Limb (tissue), 2 donors: ENCODE measurements around the gene S100G.
"Not testable (repeated sequence)": the region's sequence is repeated elsewhere in the genome, so short reads cannot be mapped to it uniquely, and the experiment has no call there.

Experiments used
- DNase-seq, 2 donors: peaks; one replicate each; pipeline ENCODE4 v3.0.0-alpha.2; 2016; ENCODE audit errors: extremely low spot score in 2 of 2

The S100G gene, protein sequence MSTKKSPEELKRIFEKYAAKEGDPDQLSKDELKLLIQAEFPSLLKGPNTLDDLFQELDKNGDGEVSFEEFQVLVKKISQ

DNA sequence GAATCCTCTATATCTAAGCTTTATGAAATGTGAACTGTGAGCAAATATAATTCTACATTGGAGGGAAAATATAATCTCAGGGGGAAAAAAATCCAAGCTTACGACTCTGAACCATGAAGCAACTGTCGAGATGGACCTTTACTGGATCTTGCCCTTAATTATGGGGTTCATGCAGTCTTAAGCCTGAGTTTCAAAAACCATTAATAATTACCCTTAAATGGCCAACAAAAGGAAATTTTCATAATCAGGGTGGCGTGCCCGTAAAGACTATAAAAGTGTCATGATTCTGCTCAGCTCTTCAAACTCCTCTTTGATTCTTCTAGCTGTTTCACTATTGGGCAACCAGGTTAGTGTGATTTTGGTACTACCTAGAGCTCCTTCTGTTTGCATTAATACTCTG, at the start of gene S100G:
Gene S100G (plus strand): TSS at position 301 of the 400 bp plus-strand sequence. CDS start 849 bp downstream, outside the sequence.
- DNase-seq: no peak

DNA sequence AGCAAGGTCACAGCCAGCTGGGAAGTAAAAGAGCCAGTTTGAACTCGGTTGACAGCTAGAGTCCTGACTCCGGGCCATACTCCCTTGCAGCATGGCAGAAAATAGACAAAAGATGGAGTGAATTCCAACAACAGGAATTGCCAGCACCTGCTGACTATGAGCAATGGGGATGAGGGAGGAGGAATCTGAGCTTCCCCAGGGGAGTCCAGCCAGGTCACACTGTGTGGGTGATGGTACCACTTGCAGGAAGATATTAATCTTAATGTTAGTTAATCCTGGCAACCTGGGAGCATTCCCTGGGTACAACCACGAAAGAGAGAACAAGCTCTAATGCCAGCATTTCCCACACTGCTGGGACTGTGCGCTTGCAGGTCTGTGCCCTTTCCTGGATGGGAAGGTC, 48.1 kb upstream of the S100G start:
- no peak for DNase-seq

DNA sequence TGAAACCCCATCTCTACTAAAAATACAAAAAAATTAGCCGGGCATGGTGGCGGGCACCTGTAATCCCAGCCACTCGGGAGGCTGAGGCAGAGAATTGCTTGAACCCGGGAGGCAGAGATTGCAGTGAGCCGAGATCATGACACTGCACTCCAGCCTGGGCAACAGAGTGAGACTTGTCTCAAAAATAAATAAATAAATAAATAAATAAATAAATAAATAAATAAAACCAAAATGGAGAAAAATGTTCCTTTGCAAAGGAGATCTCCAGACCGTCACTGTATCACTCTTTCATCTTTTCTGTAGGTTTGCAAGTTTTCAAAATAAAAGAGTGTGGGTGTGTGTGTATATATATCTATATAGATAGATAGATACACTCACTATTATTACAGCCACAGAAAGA, 46.7 kb upstream of the S100G start:
- DNase-seq: not testable (repeated sequence)

DNA sequence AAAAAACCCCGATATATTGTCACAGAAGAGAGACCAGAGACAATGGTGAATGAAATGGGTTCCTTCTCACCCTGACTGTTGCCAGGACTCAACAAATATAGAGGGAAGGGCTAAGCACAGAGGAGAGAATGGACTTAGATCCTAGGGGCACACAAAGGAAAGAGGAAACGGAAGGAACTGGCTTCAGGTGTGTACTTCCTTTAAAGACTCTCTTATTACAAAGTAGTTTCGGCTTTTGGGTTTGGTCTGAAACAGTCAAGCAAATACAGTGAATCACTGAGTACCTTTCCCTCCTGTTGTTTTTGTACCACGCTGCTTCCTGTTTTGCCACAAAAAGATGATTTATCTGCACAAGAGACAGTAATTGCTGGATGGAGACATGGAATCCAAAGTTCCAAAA, 46.1 kb upstream of the S100G start:
- no peak for DNase-seq

DNA sequence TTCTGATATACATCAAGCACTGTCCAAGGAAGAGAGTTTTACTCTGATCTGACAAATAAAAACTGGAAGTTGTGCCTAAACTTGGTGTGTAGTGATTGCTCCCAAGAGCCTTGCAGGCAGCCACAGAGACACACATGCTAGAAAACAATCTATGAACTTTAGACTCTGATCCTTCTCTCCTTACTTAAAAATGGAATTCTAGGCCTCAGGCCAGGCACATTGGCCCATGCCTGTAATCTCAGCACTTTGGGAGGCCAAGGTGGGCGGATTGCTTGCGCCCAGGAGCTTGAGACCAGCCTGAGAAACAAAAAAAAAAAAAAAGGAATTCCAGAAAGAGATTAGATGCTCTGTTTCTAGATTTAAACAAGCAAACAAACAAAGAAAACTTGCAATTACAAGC, 45.6 kb upstream of the S100G start:
- DNase-seq: no peak

DNA sequence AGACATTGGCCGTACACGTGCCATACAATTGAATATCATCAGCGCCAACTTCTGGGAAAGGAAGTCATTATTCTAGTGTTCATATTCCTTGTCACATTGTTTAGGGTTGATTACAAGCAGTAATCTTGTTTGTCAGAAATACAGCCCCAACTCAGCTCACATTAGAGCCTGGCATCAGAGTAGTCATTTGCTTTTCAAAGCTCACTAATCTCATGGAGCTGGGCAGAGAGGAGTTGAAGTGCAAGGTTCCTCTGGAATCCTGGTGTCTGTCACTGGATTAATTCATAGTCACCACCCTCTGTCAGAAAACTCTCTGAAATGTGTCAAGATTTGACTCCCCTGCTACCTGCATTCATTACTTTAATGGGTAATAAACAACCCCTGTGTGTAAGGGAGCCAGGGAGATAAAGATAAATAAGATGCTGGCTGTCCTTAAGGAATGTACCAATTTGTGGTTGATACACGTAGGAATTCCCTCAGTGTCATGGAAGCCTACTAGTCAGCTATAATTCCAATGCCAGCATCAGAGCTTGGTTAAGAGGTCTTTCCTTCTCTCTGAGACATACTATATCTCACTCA, 43.7 kb upstream of the S100G start:
- DNase-seq: no peak

DNA sequence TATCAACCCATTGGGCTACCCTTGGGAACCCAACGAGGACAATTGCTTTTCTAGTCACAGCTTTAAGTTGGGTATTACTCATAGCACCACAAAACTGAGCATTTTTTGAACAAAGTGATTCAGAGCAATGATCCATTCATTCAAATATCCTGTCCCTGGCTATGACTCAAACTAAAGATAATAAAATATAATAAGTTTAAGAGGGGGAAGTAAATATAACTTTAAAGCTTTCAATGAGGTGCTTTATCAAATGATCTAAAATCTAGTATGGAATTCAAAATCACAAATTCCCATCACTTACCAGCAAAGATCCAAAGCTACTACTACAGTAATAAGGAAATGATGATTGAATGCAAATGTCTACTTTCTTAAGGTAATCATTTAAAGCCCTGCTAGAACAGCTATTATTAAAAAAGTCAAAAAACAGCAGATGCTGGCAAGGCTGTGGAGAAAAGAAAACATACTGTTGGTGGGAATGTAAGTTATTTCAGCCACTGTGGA, 39.8 kb upstream of the S100G start:
- no peak for DNase-seq

DNA sequence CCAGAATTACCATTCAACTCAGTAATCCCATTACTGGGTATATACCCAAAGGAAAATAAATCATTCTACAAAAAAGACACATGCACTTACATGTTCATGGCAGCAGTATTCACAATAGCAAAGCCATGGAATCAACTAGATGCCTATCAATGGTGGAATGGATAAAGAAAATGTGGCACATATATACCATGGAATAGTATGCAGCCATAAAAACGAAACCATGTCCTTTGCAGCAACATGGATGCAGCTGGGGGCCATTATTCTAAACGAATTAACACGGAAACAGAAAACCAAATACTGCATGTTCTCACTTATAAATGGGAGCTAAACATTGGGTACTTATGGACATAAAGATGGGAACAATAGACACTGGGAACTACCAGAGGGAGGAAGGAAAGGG, 39.3 kb upstream of the S100G start:
- DNase-seq: not testable (repeated sequence)

DNA sequence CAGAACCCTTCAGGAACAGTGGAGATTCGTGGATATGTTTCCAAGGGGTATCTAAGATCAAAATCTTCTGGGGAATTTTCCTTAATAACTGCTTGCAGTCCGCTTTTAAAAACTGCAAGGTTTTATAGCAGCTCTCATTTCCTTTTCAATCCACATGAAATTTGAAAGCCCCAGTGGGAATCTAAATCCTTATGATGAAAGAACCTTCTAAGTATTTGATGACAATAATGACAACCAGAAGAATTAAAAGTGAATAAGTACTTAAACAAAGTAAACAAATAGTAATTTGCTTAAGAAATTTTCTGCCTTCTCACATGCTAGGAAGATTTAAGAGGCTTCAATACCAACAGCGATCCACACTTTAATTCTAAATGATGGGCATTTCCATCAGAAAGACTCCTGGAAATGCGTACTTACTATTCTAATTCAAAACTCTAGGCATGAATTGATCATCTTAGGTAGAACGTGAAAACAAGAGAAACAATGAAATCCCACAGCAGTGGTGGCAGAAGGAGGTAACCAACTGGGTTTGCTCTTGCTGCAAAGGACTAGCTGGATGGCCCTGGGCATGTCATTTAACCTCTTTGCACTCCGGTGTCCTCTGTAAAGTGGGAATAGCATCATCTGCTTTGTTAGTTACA, 37.6 kb upstream of the S100G start:
- no peak for DNase-seq

DNA sequence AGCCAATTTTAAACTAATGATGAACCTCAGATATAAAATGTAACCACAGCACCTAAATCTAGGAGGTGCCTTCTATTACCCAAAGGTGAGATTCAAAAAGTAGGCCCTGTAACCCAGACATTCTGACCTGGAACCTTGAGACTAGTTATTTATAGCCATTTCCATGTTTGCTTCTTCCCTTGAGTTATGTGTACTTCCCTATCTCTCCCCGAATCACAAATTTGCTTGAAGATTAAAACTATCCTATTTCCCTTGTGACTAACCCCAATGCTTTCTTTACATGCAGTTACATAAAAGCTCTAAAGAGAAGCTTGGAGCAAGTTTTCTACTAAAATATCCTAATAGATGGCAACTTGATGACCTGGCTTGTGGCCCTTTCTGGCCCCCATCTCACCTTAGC, 32.6 kb upstream of the S100G start:
- DNase-seq: no peak

DNA sequence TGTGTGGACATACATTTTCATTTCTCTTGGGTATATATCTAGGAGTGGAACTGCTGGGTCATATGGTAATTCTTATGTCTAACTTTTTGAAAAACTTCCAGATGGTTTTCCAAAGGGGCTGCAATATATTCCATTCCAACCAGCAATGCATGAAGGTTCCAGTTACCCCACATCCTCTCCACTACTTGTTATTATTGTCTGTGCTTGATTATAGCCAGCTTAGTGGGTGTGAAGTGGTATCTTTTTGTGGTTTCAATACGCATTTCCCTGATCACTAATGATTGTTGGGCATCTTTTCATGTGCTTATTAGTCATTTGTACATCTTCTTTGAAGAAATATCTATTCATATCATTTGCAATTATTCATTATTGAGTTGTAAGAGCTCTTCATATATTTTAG, 31.5 kb upstream of the S100G start:
- no peak for DNase-seq

DNA sequence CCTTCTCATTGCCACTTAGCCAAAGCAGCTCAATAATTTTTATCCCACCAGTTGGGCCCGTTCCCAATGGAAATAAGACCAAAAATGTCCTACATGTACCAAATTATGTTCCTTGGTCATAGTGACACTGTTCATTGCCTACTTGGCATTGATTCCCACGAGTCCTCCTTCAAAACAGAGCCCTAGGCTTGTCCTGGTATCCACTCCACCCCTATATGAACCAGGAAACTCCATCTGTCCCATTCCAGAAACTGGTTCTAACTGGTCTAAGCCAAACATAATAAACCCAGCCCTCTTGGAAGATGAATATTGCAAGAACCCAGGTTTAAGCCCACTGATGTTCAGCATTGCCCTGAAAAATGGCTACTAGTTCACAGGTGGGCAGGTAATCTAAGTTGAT, 30.9 kb upstream of the S100G start:
- no peak for DNase-seq

DNA sequence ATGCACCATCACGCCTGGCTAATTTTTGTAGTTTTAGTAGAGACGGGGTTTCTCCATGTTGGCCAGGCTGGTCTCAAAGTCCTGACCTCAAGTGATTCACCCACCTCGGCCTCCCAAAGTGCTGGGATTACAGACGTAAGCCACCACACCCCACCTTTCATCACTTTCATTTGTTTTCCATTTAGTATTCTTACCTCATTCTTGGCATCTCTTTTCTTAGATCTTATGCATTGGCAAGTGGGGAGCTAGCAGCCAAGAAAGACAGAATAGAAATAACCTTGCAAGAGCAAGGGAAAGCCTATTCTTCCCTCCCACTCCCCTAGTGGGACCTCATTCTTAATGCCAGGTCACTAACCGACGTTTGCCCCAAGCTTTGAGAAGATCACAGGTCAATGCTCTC, 21.4 kb upstream of the S100G start:
- DNase-seq: not testable (repeated sequence)

DNA sequence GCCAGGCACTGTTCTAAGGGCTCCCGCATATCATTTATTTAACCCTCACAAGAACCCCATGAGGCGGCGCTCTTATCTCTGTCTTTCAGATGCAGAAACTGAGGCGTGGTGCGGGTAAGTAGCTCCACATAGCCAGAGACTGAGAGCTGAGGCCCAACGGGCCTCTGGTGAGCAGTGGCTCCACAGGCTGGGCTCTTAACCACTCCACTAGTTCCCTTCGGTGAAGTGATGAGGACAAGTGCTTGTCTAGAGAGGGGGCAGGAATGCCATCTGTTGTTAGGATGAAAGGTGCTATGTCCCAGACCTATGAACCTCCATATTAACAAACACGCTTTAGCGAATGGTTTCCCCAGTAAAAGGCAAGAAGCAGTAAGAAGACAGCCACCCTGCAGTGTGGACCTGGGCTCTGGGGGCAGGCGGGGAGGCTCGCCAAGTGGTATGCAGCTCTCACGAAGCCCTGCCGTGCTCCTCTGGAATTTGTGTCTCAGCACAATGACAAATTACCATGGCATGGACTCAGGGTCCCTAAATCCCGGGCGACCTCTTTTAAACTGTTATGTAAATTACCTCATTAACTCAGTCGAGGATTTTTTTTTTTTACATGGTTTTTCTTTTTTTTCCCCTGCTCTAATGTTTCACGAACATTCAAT, 20.9 kb upstream of the S100G start:
- DNase-seq: no peak

DNA sequence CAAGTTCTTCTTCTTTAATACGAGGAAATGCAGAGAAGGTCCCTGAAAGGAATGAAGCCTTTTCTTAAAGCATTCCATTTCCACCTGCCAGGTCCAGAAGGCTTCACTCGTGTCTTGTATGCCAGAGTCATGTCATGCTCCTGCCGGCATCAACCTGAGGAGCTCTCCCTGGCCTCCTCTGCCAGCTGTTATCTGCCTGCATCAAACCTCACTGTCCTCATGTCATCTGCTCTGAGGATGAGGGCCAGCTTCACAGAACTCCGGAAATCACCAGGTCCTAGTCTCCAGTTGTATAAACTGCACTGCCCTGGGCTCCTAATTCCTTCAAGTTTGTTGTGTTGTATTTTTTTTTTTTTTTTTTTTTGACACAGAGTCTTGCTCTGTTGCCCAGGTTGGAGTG, 20.0 kb upstream of the S100G start:
- DNase-seq: no peak

DNA sequence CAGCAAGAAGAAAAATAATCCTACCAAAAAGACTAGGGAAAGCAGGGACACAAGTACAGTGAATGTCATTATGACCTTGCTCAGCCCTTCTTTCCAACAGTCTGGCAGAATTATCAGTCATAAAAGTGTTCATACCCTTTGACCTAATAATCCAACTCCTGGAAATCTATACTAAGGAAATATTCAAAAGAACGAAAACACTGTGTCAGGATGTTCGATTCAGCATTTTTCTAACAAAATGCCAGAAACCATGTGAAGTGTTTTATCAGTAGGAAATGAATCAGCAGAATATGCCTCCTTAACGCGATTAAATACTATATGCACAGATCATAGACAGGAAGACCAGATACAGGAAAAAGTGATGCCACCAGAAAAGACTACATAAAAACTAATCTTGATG, 16.2 kb upstream of the S100G start:
- DNase-seq: no peak

DNA sequence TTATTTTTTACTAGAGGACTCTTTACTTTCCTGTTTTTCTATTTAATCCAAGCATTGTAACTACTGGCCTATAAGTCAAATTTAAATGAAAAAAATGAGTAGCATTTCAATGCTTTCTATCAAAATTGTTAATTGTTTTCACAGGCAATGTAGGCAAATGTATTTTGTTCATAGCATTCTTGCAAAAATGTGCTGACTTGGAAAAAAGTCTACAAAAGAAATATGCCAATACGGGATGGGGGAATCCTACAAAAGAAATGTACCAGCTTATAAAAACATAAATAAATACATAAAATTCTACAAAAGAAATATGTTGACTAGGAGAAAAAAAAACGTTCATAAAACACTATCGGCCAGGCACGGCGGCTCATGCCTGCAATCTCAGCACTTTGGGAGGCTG, 14.9 kb upstream of the S100G start:
- no peak for DNase-seq

DNA sequence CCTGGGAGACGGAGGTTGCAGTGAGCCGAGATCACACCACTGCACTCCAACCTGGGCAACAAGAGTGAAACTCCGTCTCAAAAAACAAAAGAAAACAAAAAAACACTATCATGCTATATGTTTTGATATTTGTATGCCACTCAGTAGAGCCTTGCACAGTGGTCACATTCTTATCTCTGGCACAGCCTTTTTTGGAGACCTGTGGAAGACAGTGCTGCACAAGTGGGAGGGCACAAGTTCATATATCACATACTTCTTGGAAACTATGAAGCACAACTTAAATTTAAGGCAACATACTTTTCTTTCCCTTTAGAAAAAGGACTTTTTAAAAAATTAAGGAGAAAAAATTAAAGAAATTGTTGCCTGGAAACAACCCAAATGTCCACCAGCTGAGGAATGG, 14.4 kb upstream of the S100G start:
- no peak for DNase-seq

DNA sequence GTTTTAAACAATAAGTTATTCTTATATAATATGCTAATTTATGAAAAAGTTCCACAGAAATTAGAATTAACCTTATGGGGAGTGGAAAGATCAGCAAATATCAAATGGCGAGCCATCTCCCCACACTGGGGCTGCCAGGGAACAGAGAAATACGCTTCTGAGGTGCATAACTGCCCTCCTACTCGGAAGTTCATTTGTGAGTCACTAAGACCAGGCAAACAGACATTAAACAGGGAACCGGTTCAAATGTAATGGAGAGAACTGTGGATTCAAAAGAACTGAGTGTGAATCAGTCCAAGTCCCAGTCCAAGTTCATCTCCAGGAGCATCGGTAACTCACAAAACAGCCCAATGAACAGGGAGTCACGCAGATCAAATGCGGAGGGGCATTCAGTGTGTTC, 11.4 kb upstream of the S100G start:
- DNase-seq: no peak

DNA sequence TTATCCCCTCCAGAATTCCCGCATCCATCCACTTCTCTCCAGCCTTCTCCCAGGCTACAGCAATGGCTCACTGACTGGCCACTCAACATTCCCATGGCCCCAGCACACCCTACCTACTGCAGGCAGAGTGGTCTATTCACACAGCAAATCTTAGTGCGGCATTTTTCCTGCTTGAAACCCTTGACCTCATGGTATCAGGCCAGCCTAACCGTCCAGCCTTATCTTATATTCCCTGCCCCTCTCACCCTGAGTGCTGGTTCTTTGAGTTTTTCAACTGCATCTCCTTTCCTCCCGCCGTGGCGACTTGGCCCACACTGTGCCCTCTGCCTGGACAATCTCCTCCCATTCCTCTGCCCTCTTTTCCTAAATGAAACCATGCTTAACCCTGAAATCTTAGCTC, 10.0 kb upstream of the S100G start:
- DNase-seq: no peak

DNA sequence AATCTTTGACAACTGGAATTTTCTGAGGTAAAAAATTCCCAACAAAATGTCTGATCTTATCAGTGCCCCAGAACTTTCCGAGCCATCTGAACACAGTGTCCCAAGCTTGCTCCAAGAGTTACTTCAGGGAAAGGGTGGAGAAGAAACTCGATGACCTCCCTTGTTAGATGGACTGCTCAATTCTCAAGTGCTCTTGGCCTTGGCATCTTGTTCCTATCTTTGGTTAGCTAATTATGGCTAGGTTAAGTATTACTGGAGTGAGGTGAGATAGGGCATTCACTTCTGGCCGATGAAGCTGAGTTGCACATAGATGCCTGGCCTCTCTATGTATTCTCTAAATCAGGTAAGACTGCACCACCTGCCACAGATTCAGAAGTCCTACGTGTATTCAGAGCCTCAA, 9.1 kb upstream of the S100G start:
- DNase-seq: no peak

DNA sequence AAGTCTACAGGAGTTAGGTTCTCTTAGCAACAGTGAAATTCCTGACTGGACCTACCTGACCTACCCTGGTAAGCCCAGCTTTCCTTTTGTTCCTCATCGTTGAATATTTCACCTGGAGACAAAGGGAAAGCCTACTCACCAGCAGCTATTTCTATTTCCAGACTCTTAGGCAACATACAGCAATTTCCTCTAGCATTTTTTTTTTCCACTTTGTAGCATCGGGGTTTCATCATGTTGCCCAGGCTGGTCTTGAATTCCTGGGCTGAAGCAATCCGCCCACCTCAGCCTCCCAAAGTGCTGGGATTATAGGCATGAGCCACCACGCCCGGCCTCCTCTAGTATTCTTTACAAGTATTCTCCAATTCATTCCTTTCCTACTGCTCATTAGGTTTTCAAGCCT, 6.8 kb upstream of the S100G start:
- no peak for DNase-seq
